Pulmonary artery endothelial cell (primary cell): ENCODE results near the gene ULBP1. TPM values are rescaled to one million over a fixed set of nuclear protein-coding genes. Genes with fewer than 3 reads are reported as not detected.
"Not testable (repeated sequence)": the region's sequence is repeated elsewhere in the genome, so short reads cannot be mapped to it uniquely, and the experiment has no call there.

Experiments
- DNase-seq: peaks from one replicate; pipeline ENCODE4 v3.0.0-alpha.2; 2011; ENCODE audit warnings: low read depth, low spot score
- total RNA-seq: library from RNA; depleted of rRNA; stranded (reverse); fragments of >200 nt; gene quantifications from 2 replicates; pipeline ENCODE4 v1.2.3, GENCODE V29; 2014

The ULBP1 gene
- total RNA-seq, 1 donor from 2014 or later: 0.20 TPM

DNA sequence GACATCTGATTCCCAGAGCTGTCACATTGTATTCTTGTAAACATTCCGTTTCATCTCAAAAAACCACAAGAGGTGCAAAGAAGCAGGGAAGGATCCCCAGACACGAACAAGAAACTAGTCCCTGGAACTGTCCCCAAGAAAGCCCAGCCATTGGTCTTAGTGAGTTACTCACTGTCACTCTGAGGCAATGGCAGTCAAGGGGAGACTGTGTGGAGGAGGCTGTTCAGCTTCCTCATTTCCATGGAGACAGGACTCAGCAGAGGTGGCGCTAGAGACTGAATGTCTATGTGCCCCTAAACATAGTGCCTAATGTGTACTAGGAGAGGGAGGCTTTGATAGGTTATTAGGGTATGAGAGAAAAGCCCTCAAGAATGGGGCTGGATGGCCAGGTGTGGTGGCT, 11.1 kb downstream of the ULBP1 start:
- DNase-seq: no peak

DNA sequence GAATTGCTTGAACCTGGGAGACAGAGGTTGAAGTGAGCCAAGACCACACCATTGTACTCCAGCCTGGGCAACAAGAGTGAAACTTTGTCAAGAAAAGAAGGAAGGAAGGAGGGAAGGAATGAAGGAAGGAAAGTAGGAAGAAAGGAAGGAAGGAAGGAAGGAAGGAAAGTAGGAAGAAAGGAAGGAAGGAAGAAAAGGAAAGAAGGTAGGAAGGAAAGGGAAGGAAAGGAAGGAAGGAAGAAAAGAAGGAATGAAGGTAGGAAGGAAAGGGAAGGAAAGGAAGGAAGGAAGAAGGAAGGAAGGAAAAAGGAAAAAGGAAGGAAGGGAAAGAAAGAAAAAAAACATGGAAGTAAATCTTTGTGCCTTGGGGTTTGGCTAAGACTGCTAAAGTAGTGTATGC, 11.7 kb downstream of the ULBP1 start:
- no peak for DNase-seq

GRCh38 chr6:149977221-149977620, 13.5 kb downstream of the ULBP1 start:
- no peak for DNase-seq

DNA sequence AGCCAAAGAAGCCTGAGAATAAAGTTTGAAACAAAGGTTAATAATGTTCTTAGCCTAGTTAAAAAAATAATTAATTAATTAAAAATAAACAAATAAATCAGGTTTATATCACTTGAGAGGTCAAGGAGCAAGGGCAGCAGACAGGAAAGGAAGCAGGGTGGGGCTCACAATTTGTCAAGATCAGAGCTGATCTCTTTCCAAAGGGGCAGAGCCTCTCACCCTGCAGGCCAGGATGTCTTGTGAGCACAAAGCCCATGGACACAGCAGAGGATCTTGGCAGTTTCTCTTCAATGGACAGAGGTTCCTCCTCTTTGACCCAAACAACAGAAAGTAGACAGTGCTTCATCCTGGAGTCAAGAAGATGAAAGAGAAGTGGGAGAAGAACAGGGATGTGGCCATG, 14.9 kb downstream of the ULBP1 start:
- DNase-seq: no peak

DNA sequence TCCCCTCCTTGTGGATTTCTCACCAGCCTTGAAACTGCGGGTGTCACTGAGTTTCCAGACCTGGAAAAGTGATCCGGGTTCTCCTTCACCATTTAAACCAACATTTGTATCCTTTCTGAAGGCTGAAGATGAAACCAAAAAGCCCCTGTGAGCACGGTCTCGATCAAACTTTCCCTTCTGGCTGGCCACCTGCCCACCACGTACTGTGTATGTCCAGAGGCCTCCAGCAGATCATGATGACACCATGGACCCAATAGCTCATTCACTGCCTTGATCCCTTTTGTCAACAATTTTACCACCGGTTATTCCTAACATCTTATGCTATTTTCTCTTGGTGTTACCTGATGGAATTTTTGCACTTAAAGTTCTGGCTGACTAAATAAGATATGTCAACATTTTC, 15.6 kb downstream of the ULBP1 start:
- no peak for DNase-seq

DNA sequence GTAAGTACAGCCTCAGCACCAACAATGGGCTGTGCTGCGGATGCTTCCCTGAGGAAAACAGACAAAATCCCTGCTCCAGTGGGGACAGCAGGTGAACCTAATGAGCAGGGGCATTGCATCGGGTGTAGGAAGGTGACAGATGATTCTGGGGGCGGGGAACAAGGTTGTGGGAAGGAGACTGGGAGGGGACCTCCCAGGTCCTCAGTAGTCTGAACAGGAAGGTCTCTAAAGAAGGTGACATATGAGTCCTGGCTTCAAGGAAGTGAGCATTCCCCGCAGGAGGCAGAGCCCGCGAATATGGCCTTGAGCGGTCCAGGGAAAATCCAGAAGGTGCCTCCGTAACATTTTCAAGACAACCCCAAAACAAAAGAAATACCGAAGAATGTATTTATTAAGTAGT, 19.4 kb downstream of the ULBP1 start:
- DNase-seq: no peak

GRCh38 chr6:149984773-149985172, 21.0 kb downstream of the ULBP1 start:
- no peak for DNase-seq

DNA sequence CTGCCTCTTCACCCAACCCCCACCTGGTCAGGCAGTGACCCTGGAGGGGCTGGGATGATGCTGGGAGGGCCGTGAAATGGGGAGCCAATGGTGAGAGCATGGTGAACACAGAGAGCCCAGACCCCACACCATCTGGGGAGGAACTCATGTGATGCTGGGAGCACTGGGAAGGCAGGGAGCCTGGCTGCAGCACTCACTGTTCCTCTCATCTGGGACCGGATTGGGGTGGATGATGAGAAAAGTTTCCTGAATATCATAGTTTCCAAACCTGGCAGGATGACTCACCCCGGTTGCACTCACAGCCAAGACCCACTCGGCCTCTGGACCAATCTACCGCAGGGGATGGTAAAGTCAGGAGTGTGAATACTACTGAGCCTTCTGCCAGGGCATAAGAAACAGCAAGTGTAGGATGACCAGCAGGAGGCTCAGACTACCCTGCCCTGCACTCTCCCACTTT, 21.8 kb downstream of the ULBP1 start:
- DNase-seq: no peak

DNA sequence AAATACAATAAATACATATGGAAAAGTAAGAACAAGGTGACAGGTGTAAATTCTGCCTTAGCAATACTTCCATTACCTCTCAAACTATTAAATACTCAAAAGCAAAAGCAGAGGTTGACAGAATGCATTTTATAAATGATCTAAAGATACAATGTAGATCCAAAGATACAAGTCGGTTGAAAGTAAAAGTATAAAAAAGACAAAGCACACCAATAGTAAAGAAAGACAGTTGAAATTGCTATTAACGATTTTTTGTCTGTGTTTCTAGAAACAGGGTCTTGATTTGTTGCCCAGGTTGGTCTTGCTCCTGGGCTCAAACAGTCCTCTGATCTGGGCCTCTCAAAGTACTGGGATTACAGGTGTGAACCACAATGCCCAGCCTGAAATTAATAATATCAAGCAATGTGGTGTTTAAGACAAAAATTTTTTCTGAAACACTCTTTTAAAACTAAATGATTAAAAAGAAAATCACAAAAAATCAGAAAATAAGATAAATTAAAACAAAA, 23.9 kb downstream of the ULBP1 start:
- no peak for DNase-seq

DNA sequence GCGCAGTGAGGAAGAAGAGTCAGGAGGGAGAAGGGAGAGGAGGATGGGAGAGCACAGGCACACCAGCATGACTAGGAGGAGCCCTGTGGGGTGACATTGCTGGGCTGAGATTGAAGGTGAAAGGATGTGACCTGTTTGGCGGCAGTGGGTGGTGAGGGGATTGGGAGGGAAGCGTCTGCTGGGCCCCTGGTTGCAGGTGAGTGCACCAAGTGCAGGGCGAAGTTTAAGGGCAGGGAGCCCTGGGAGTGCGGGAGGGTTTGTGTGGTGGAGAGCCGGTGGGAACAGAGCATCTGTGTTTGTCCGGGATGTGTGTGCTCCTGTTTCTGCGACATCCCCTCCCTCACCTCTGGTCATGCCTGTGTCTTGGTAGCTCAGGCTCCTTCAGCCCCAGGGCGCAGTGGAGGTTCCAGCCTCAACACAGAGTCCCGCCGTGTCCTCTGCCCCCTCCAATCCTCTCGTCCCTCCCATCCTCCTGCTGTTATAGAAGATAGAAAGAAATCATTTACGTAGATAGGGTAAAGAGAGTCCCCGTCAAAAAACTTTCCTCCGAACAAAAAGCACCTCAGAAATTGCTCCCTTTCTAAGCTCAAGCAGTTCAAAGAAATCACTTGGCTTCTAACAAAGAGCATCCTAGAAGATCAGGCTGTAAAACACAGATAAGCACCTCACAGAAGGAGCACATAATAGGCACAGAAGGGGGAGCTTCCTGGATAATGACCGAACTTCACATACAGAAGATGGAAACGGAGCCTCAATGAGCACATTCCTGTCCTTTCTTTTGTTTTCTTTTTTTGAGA, 25.0 kb downstream of the ULBP1 start:
- no peak for DNase-seq

- no peak for DNase-seq
Measured at GRCh38 chr6:149990212-149990660, 26.5 kb downstream of the ULBP1 start.

DNA sequence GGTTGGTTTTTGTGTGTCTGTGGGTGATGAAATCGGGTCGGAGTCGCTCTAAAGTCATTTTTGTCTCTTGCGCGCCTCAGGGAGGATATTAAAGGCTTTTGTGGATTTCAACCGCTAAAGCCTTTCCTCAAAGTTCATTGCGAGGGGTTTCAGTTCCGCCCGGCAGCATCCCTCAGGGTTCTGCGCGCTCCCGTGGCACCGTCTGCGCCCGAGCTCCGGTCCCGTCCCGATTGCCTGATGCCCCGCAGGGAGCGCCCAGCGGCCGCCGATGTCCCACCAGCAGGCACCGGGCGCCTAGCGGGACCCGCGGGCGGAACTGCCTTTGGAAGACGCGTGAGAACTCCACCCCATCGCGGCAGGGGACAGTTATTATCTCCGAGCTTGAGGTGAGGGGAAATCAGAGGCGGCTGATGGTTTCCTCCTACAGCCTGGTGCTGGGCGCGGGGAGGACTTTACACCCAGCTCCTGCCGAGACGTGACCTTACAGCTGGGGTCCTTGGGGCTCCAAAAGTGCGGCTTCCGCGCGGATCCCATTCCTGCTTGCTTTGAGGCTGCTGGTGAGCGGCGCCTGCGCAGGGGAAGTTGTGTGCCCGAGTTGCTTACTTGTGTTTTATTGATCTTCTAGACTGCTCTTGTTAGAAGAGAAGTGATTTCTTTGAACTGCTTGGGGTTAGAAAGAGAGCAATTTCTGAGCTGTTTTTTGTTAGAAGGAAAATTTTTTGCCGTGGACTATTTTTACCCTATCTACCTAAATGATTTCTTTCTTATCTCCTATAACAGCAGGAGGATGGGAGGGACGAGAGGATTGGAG, 27.1 kb downstream of the ULBP1 start:
- DNase-seq: no peak

- not testable (repeated sequence) for DNase-seq
Measured at GRCh38 chr6:149991472-149991795, 27.7 kb downstream of the ULBP1 start.

GRCh38 chr6:149991838-149992237, 28.1 kb downstream of the ULBP1 start:
- DNase-seq: no peak

DNA sequence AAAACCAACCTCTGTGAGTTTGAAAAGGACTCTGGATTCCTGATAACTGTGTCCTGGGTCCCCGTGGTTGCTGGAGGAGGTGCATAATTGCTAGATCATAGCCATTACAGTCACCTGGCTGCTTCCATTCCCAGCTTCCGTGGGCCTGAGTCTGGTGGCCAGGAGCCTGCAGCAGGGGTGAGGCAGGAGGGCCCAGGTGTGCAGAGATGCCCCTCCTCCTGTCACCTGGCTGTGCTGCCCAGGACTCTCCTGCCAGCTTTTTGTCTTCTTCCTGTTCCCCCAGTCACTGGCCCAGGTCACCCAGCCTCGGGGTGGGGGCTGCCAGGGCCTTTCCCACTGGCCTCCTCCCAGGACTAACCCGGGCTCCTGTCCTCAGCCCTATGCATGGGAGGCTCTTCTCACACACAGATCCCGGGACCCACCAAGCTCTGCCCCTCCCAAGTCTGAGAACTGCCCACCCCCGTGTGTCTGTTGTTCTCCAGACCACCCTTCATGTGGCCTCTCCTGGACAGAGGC, 31.6 kb downstream of the ULBP1 start:
- DNase-seq: no peak

DNA sequence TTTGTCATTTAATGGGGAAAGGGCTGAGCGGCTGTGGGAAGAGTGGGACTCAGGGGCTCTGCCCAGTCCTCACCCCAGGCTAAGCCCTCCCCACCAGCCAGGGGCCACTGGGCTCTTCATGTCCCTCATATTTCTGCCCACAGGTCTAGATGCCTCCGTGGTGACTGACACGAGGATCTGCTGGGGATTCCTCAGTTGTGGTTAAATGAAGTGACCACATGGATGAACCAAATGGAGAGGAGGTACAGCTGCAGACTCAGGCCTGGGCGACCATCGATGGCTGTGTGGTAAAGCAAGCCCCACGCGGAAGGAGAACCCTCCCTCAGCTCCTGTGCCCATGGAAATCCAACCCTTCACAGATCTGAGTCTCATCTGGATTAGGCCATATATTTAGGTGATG, 32.2 kb downstream of the ULBP1 start:
- no peak for DNase-seq

DNA sequence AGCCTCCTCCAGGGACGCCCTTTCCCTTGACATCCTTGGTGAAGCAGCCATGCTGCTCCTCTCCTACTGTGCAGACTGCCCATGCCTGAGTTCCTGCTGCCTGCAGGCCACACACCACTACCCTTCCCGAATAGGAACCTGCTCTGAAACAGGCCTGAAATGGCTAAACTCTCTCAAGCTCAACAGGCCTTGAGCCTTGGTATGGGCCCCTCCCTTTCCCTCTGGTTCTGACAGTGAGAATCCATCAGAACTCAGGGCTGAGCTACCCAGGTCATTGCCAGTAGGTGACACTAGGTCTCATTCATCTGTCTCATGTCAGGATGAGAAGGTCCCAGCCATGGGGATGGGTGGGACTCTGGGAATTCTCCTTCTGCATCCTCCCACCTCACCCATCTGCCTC, 35.9 kb downstream of the ULBP1 start:
- DNase-seq: no peak

DNA sequence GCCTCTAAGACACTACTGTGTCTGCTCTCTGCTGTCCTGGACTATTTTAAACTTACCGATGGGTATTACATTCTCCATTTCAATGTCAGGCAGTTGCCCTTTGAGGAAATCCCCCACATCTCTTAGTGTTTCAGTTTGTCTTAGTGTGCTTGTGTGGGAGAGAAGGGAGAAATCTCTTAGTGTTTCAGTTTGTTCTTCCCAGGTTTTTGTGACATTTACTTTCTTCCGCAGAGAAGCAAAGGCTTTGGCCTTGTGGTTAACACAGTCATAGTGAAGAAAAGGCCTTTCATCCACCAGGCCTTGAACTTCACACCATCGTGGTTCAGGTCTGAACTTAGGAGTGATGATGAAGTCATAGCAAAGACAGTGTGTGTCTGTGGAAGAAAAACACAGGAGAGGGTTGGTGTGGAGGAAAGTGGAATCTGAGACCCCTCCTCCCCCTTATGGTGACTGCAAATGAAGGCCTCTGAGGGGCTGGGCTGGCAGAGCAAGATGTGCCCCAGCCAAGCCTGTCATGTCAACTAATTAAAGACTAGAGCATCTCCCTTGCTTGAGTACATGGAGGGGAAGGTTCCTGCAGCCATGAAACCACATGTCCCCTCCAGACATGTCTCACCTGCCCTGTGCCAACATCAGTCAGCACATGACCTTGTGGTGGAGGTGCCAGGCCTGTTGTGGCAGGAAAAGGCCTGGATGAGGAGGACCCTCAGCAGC, 37.7 kb downstream of the ULBP1 start:
- no peak for DNase-seq

DNA sequence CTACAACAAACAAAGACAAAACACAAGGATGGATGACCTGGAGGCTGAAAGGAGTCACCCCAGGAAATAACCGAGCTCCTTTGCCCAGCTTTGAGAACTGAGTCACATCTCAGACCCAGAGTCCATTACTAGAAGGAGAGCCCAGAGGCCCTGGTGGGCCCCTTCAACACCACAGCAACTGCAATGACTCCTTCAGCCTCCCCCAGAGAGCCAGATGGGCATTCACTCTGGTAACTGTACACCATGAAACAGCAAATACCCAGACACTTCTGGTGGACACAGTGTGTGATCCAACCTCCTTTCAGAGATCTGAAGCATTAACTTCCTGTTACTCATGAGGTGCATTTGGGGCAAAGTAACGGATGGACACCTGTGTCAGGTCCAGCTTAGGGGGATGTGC, 39.0 kb downstream of the ULBP1 start:
- no peak for DNase-seq

DNA sequence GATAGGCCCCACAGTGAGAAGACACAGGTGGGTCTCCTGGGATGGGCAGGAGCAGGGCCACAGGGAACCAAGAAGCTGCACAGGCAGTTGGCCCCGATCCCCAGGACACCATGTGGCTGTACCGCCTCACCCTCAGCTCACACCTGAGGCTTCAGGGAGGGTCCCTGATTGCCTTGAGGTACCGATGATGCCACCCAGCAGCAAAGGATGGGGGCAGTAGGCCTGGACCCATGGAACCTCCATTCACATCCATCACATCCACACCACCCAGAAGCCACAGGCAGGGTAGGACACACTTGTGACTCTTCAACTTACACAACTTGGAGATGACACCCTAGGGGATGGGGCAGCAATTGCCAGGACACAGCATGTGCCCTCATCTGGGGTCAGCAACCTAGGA, 39.9 kb downstream of the ULBP1 start:
- DNase-seq: not testable (repeated sequence)

GRCh38 chr6:150004101-150004782, 40.5 kb downstream of the ULBP1 start:
- no peak for DNase-seq
